GM23338 (cell line): ENCODE results near the gene GHRHR. TPM values are rescaled to one million over a fixed set of nuclear protein-coding genes. Genes with fewer than 3 reads are reported as not detected.

Experiments
- ATAC-seq: fragments of 200-7000 bp; cut with Tn5 transposase; 3 replicates; pipeline ENCODE4 v1.9.1; 2020
- DNase-seq: peaks from one replicate; pipeline ENCODE4 v3.0.0-alpha.2; 2015; ENCODE audit warnings: low spot score
- H2AFZ ChIP-seq: fragments of 200-600 bp; sonication (generic); 2 replicates; pipeline ENCODE4 v1.8.0; 2016; ENCODE audit warnings: antibody characterized with exemption, mild to moderate bottlenecking, moderate library complexity
- H3F3A ChIP-seq: fragments of 200-600 bp; sonication (generic); replicated peaks from 2 replicates; pipeline ENCODE4 v1.8.0; 2017; ENCODE audit warnings: antibody characterized with exemption, mixed run types, low read depth
- H3K27ac ChIP-seq: fragments of 200-600 bp; sonication (generic); 2 replicates; pipeline ENCODE4 v1.6.1; 2016; ENCODE audit warnings: low read depth
- H3K27me3 ChIP-seq: fragments of 200-600 bp; sonication (generic); 2 replicates; pipeline ENCODE4 v1.8.0; 2016; ENCODE audit warnings: mild to moderate bottlenecking, mixed run types, moderate library complexity; ENCODE audit not compliant: insufficient read depth
- H3K36me3 ChIP-seq: fragments of 200-600 bp; sonication (generic); 2 replicates; pipeline ENCODE4 v1.8.0; 2016; ENCODE audit warnings: mild to moderate bottlenecking; ENCODE audit not compliant: insufficient read depth
- H3K4me1 ChIP-seq: fragments of 200-600 bp; sonication (generic); 2 replicates; pipeline ENCODE4 v1.8.0; 2016; ENCODE audit warnings: mild to moderate bottlenecking, moderate library complexity; ENCODE audit not compliant: insufficient read depth
- H3K4me2 ChIP-seq: fragments of 200-600 bp; sonication (generic); 2 replicates; pipeline ENCODE4 v1.7.1; 2017; ENCODE audit warnings: mixed run types
- H3K4me3 ChIP-seq: fragments of 200-600 bp; sonication (generic); 2 replicates; pipeline ENCODE4 v1.6.1; 2016; ENCODE audit warnings: mixed run types
- H3K79me2 ChIP-seq: fragments of 200-600 bp; sonication (generic); replicated peaks from 2 replicates; pipeline ENCODE4 v1.8.0; 2017; ENCODE audit warnings: mild to moderate bottlenecking; ENCODE audit not compliant: insufficient read depth
- H3K9me2 ChIP-seq: fragments of 200-600 bp; sonication (generic); 2 replicates; pipeline ENCODE4 v1.8.0; 2017; ENCODE audit not compliant: insufficient read depth
- H4K20me1 ChIP-seq: fragments of 200-600 bp; sonication (generic); replicated peaks from 2 replicates; pipeline ENCODE4 v1.8.0; 2017; ENCODE audit warnings: mild to moderate bottlenecking; ENCODE audit not compliant: insufficient read depth
- H3K27ac Mint-ChIP-seq: 2 replicates; pipeline ENCODE4 v1.8.0; 2020; ENCODE audit warnings: inconsistent platforms, mild to moderate bottlenecking, moderate library complexity, mixed read lengths
- H3K27me3 Mint-ChIP-seq: 3 replicates; pipeline ENCODE4 v1.8.0; 2022; ENCODE audit warnings: low read depth, mild to moderate bottlenecking, moderate library complexity, mixed read lengths, inconsistent platforms; ENCODE audit not compliant: insufficient read depth, poor library complexity
- H3K36me3 Mint-ChIP-seq: 3 replicates; pipeline ENCODE4 v1.8.0; 2021; ENCODE audit warnings: low read depth, mild to moderate bottlenecking, inconsistent platforms, moderate library complexity, mixed read lengths
- H3K4me1 Mint-ChIP-seq: 3 replicates; pipeline ENCODE4 v1.8.0; 2020; ENCODE audit warnings: mild to moderate bottlenecking, inconsistent platforms, mixed read lengths
- H3K4me3 Mint-ChIP-seq: 3 replicates; pipeline ENCODE4 v1.8.0; 2021; ENCODE audit warnings: moderate library complexity, mild to moderate bottlenecking, inconsistent platforms, mixed read lengths
- H3K9me3 Mint-ChIP-seq: 3 replicates; pipeline ENCODE4 v1.8.0; 2020; ENCODE audit warnings: moderate library complexity, mild to moderate bottlenecking, inconsistent platforms, mixed read lengths
- CREB1 ChIP-seq: fragments of 250-450 bp; sonication (Bioruptor Pico); IDR thresholded peaks from 2 replicates; pipeline ENCODE4 v1.5.0; 2020; ENCODE audit warnings: low read depth, mild to moderate bottlenecking, moderate library complexity
- EZH2 ChIP-seq: fragments of 200-600 bp; sonication (generic); IDR thresholded peaks from one replicate; pipeline ENCODE4 v1.8.0; 2017; ENCODE audit warnings: antibody characterized with exemption, mild to moderate bottlenecking, low read depth; ENCODE audit not compliant: unreplicated experiment
- EZH2phosphoT487 ChIP-seq: fragments of 200-600 bp; sonication (generic); IDR thresholded peaks from one replicate; pipeline ENCODE4 v1.8.1; 2018; ENCODE audit warnings: antibody characterized with exemption; ENCODE audit not compliant: unreplicated experiment
- JUNB ChIP-seq: IDR thresholded peaks from one replicate; pipeline ENCODE4 v1.6.1; 2016; ENCODE audit warnings: antibody characterized with exemption; ENCODE audit not compliant: unreplicated experiment
- NANOG ChIP-seq: IDR thresholded peaks from 2 replicates; pipeline ENCODE4 v1.6.1; 2016; ENCODE audit warnings: antibody characterized with exemption, borderline replicate concordance
- POLR2AphosphoS5 ChIP-seq: IDR thresholded peaks from 2 replicates; pipeline ENCODE4 v1.6.1; 2016; ENCODE audit warnings: antibody characterized with exemption, low read depth
- STAT1 ChIP-seq: IDR thresholded peaks from one replicate; pipeline ENCODE4 v1.6.1; 2016; ENCODE audit warnings: antibody characterized with exemption; ENCODE audit not compliant: unreplicated experiment
- ZNF114 ChIP-seq: fragments of 250-450 bp; sonication (Bioruptor Pico); IDR thresholded peaks from 2 replicates; pipeline ENCODE4 v1.5.0; 2020; ENCODE audit warnings: mild to moderate bottlenecking, moderate library complexity
- ZNF331 ChIP-seq: fragments of 250-450 bp; sonication (Bioruptor Pico); IDR thresholded peaks from 2 replicates; pipeline ENCODE4 v1.5.0; 2020; ENCODE audit warnings: low read depth, mild to moderate bottlenecking, moderate library complexity
- polyA plus RNA-seq: library from polyadenylated mRNA; unstranded; fragments of >200 nt; fragmentation: Nextera tagmentation; extraction: Ambion mirVana; gene quantifications from 2 replicates; pipeline ENCODE4 v1.2.1, GENCODE V29; 2016
- total RNA-seq: library from RNA; depleted of rRNA; stranded (reverse); fragments of >200 nt; shearing (Covaris generic); gene quantifications from 2 replicates; pipeline ENCODE4 v1.2.3, GENCODE V29; 2014
- TF ChIP-seq, protein P1 (sequence below): IDR thresholded peaks from 2 replicates; pipeline ENCODE4 v1.6.1; 2016; ENCODE audit warnings: antibody characterized with exemption
- TF ChIP-seq, protein P2 (sequence below): fragments of 250-450 bp; sonication (Bioruptor Pico); IDR thresholded peaks from 2 replicates; pipeline ENCODE4 v1.5.0; 2020; ENCODE audit warnings: mild to moderate bottlenecking, moderate library complexity
- TF ChIP-seq, protein P3 (sequence below): IDR thresholded peaks from one replicate; pipeline ENCODE4 v1.6.1; 2018; ENCODE audit warnings: antibody characterized with exemption; ENCODE audit not compliant: unreplicated experiment
- TF ChIP-seq, protein P4 (sequence below), 2 experiments: fragments of 200-600 bp in 1 of 2; sonication (generic) in 1 of 2; conservative IDR thresholded peaks; 2 replicates each; pipeline versions ENCODE4 v1.5.1 to v1.6.1; 2016 to 2017; ENCODE audit warnings: antibody characterized with exemption in 2 of 2, low read depth in 2 of 2, mild to moderate bottlenecking in 2 of 2, moderate library complexity in 1 of 2

The GHRHR gene
- total and polyA plus RNA-seq, 2 experiments from 2014 or later = 2.2 TPM; not detected in 1

DNA sequence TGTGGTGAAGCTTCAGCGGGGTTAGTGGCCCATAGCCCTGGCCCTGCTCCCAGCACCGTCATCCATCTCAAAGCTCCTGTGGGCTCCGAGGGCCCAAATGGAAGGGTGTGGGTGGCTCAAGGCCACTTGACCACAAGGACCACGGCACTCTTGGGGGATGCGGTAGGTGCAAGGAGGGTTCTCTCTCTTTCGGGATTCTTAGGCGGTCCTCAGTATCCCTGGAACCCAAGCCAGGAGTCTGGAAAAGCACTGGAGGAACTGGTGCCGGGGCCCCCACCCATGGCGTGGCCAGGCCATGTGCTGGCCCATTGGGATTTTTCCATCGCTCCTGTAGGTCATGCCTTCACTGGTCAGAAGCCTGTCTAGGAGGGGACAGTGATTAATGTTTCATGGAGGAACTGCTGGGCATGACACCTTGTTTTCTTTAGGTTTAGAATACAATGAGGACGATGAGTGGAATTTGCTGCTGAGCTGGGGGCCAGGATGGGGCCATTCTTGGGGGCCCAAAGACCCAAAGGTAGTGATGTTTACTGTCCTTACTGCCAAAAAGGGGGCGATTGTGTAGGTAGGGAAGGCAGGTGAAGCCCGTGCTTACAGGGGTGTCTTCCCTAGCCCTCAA lies 35.4 kb upstream of the GHRHR start:
- no peaks in the 10 kb centered on the region for H3K36me3 Mint-ChIP-seq
- no peaks in the 10 kb centered on the region for H3K4me1 Mint-ChIP-seq
- H3K9me3 Mint-ChIP-seq = no peaks in the 10 kb centered on the region
- H3K27ac ChIP-seq = no peak overlapping the region
- H3K27me3 ChIP-seq = no peaks in the 10 kb centered on the region
- peaks cover 6% of the 10 kb centered on the region; the same call in 1 of the 2 replicates for H3K9me2 ChIP-seq
- no peak overlapping the region for H3K4me2 ChIP-seq
- no peak for DNase-seq
- H3K4me3 Mint-ChIP-seq = no peak overlapping the region
- H4K20me1 ChIP-seq = no peaks in the 10 kb centered on the region
- TF ChIP-seq, protein P1, sequence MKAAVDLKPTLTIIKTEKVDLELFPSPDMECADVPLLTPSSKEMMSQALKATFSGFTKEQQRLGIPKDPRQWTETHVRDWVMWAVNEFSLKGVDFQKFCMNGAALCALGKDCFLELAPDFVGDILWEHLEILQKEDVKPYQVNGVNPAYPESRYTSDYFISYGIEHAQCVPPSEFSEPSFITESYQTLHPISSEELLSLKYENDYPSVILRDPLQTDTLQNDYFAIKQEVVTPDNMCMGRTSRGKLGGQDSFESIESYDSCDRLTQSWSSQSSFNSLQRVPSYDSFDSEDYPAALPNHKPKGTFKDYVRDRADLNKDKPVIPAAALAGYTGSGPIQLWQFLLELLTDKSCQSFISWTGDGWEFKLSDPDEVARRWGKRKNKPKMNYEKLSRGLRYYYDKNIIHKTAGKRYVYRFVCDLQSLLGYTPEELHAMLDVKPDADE = no peak
- no peak for TF ChIP-seq EZH2phosphoT487
- no peak for TF ChIP-seq NANOG
- TF ChIP-seq, protein P2, sequence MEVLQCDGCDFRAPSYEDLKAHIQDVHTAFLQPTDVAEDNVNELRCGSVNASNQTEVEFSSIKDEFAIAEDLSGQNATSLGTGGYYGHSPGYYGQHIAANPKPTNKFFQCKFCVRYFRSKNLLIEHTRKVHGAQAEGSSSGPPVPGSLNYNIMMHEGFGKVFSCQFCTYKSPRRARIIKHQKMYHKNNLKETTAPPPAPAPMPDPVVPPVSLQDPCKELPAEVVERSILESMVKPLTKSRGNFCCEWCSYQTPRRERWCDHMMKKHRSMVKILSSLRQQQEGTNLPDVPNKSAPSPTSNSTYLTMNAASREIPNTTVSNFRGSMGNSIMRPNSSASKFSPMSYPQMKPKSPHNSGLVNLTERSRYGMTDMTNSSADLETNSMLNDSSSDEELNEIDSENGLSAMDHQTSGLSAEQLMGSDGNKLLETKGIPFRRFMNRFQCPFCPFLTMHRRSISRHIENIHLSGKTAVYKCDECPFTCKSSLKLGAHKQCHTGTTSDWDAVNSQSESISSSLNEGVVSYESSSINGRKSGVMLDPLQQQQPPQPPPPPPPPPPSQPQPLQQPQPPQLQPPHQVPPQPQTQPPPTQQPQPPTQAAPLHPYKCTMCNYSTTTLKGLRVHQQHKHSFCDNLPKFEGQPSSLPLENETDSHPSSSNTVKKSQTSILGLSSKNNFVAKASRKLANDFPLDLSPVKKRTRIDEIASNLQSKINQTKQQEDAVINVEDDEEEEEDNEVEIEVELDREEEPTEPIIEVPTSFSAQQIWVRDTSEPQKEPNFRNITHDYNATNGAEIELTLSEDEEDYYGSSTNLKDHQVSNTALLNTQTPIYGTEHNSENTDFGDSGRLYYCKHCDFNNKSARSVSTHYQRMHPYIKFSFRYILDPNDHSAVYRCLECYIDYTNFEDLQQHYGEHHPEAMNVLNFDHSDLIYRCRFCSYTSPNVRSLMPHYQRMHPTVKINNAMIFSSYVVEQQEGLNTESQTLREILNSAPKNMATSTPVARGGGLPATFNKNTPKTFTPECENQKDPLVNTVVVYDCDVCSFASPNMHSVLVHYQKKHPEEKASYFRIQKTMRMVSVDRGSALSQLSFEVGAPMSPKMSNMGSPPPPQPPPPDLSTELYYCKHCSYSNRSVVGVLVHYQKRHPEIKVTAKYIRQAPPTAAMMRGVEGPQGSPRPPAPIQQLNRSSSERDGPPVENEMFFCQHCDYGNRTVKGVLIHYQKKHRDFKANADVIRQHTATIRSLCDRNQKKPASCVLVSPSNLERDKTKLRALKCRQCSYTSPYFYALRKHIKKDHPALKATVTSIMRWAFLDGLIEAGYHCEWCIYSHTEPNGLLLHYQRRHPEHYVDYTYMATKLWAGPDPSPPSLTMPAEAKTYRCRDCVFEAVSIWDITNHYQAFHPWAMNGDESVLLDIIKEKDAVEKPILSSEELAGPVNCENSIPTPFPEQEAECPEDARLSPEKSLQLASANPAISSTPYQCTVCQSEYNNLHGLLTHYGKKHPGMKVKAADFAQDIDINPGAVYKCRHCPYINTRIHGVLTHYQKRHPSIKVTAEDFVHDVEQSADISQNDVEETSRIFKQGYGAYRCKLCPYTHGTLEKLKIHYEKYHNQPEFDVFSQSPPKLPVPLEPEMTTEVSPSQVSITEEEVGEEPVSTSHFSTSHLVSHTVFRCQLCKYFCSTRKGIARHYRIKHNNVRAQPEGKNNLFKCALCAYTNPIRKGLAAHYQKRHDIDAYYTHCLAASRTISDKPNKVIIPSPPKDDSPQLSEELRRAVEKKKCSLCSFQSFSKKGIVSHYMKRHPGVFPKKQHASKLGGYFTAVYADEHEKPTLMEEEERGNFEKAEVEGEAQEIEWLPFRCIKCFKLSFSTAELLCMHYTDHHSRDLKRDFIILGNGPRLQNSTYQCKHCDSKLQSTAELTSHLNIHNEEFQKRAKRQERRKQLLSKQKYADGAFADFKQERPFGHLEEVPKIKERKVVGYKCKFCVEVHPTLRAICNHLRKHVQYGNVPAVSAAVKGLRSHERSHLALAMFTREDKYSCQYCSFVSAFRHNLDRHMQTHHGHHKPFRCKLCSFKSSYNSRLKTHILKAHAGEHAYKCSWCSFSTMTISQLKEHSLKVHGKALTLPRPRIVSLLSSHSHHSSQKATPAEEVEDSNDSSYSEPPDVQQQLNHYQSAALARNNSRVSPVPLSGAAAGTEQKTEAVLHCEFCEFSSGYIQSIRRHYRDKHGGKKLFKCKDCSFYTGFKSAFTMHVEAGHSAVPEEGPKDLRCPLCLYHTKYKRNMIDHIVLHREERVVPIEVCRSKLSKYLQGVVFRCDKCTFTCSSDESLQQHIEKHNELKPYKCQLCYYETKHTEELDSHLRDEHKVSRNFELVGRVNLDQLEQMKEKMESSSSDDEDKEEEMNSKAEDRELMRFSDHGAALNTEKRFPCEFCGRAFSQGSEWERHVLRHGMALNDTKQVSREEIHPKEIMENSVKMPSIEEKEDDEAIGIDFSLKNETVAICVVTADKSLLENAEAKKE = no peak
- no peak for TF ChIP-seq POLR2AphosphoS5
- TF ChIP-seq, protein P3, sequence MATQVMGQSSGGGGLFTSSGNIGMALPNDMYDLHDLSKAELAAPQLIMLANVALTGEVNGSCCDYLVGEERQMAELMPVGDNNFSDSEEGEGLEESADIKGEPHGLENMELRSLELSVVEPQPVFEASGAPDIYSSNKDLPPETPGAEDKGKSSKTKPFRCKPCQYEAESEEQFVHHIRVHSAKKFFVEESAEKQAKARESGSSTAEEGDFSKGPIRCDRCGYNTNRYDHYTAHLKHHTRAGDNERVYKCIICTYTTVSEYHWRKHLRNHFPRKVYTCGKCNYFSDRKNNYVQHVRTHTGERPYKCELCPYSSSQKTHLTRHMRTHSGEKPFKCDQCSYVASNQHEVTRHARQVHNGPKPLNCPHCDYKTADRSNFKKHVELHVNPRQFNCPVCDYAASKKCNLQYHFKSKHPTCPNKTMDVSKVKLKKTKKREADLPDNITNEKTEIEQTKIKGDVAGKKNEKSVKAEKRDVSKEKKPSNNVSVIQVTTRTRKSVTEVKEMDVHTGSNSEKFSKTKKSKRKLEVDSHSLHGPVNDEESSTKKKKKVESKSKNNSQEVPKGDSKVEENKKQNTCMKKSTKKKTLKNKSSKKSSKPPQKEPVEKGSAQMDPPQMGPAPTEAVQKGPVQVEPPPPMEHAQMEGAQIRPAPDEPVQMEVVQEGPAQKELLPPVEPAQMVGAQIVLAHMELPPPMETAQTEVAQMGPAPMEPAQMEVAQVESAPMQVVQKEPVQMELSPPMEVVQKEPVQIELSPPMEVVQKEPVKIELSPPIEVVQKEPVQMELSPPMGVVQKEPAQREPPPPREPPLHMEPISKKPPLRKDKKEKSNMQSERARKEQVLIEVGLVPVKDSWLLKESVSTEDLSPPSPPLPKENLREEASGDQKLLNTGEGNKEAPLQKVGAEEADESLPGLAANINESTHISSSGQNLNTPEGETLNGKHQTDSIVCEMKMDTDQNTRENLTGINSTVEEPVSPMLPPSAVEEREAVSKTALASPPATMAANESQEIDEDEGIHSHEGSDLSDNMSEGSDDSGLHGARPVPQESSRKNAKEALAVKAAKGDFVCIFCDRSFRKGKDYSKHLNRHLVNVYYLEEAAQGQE = no peak
- TF ChIP-seq CREB1 (CRISPR knock-in tag) = no peak
- TF ChIP-seq STAT1 = no peak
- no peak for TF ChIP-seq ZNF114
- TF ChIP-seq JUNB = no peak
- TF ChIP-seq EZH2 = no peak
- no peak for TF ChIP-seq ZNF331 (CRISPR knock-in tag)
- TF ChIP-seq, protein P4, sequence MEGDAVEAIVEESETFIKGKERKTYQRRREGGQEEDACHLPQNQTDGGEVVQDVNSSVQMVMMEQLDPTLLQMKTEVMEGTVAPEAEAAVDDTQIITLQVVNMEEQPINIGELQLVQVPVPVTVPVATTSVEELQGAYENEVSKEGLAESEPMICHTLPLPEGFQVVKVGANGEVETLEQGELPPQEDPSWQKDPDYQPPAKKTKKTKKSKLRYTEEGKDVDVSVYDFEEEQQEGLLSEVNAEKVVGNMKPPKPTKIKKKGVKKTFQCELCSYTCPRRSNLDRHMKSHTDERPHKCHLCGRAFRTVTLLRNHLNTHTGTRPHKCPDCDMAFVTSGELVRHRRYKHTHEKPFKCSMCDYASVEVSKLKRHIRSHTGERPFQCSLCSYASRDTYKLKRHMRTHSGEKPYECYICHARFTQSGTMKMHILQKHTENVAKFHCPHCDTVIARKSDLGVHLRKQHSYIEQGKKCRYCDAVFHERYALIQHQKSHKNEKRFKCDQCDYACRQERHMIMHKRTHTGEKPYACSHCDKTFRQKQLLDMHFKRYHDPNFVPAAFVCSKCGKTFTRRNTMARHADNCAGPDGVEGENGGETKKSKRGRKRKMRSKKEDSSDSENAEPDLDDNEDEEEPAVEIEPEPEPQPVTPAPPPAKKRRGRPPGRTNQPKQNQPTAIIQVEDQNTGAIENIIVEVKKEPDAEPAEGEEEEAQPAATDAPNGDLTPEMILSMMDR (conservative IDR thresholded peaks at IDR 0.05; ENCODE audit: low read depth in 2 of 2) = no peak
- no peaks in the 10 kb centered on the region for H3K4me1 ChIP-seq
- no peak overlapping the region for H3K27ac Mint-ChIP-seq
- H3K4me3 ChIP-seq = no peak overlapping the region
- H3K27me3 Mint-ChIP-seq = peaks cover 6% of the 10 kb centered on the region
- no peaks in the 10 kb centered on the region for H3K36me3 ChIP-seq
- H3K79me2 ChIP-seq = no peaks in the 10 kb centered on the region
- no peak for ATAC-seq
- H2AFZ ChIP-seq = no peak overlapping the region
- H3F3A ChIP-seq = no peaks in the 10 kb centered on the region
